Right lung (tissue), 5 donors: ENCODE data around the gene OR1N1. TPM values are rescaled to one million over a fixed set of nuclear protein-coding genes. Genes with fewer than 3 reads are reported as not detected.

Source experiments
- polyA plus RNA-seq, 5 donors: library from polyadenylated mRNA; unstranded; fragments of 120-200 nt; gene quantifications; one replicate each; pipeline versions ENCODE4 v1.2.1 to v1.2.3, GENCODE V29; 2013; ENCODE audit warnings: inconsistent platforms in 1 of 5, low replicate concordance in 1 of 5; ENCODE audit not compliant: insufficient read length in 5 of 5, insufficient read depth in 1 of 5

Gene OR1N1
- polyA plus RNA-seq, 5 donors = not detected

Other genes starting within 250 kb of the OR1N1 start
- gene PTGS1, start 156.3 kb downstream of the OR1N1 start, polyA plus RNA-seq = 1 to 10 TPM; 3.7 to 5.6 (median 4.0) TPM
- not detected for gene OR1J1, start 49.4 kb downstream of the OR1N1 start, polyA plus RNA-seq
- gene OR1J2, start 16.5 kb downstream of the OR1N1 start, polyA plus RNA-seq = not detected
- not detected for gene OR1J4, start 8.2 kb downstream of the OR1N1 start, polyA plus RNA-seq
- gene OR1N2, start 25.8 kb upstream of the OR1N1 start, polyA plus RNA-seq = not detected
- gene OR1L8, start 56.1 kb upstream of the OR1N1 start, polyA plus RNA-seq = under 1 TPM; 0.12 to 0.39 (median 0.28) TPM
- not detected for gene OR1Q1, start 87.4 kb upstream of the OR1N1 start, polyA plus RNA-seq
- not detected for gene OR1B1, start 130.3 kb upstream of the OR1N1 start, polyA plus RNA-seq
- gene OR1L1, start 134.4 kb upstream of the OR1N1 start, polyA plus RNA-seq = not detected
- gene OR1L3, start 147.8 kb upstream of the OR1N1 start, polyA plus RNA-seq = not detected
- gene OR1L4, start 196.7 kb upstream of the OR1N1 start, polyA plus RNA-seq = not detected
- not detected for gene OR1L6, start 215.0 kb upstream of the OR1N1 start, polyA plus RNA-seq